IPS-11a (cell line): ENCODE results near the gene CCDC175.

Experiments used
- H3K4me3 ChIP-seq: one replicate; pipeline ENCODE4 v1.5.1; 2013; ENCODE audit warnings: low read depth, low read length, control low read depth

Gene CCDC175

GRCh38 chr14:59541731-59542130 is 34.9 kb downstream of the CCDC175 start:
- H3K4me3 ChIP-seq, result no peak overlapping the region

DNA sequence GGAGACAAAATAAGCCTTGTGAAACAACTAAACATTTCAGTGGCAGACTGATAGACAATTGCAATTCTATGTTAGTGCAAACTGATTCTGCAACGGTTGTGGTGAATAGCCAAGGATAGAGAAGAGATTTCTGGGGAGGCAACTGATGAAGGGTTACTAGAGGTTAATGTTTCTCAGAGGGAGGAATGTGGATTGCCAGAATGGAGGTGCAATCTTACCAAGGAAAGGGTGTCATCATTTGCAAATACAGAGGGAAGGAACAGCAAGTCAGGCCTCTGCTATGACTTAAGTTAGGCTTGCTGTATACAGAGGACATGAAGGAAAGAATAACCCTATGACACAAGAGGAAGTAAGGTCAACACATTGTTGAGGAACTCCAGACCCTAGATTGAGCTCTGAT is 35.8 kb downstream of the CCDC175 start:
- no peak overlapping the region for H3K4me3 ChIP-seq

DNA sequence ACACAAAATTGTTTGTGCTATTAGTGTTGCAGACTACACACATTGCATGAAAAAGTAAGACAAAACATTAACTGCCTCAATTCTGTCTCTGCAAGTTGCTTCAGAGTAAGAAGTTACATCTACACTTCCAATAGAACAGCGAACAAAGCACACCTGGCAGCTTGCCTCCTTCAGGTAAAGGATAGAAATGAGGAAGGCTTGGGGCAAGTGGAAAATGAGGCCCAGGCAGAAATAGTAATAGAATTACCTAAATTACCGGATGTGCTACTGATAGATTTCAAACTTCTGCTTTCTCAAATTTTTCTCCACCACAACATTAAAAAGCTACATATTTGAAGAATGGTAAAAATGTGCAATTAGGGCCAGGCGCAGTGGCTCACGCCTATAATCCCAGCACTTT is 37.7 kb downstream of the CCDC175 start:
- H3K4me3 ChIP-seq, result no peak overlapping the region

DNA sequence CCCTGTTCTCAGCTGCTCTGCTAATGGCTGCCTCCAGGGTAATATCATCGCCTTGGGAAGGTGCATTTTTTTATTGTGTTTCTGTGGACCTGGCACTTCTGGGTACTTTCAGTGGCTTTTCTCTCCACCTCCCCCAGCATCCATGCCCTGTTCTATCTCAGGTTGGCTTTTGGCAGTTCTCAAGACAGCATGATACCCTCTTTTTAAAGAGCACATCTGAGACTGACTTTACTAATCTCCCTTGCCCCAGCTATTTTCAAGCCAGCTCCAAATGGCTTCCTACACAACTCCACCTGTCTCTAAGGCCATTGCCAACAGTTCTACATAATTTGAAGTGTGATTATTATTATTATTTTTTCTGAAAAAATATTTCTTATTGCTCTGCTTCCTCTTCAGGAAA is 39.1 kb downstream of the CCDC175 start:
- H3K4me3 ChIP-seq, result no peak overlapping the region

- no peak overlapping the region for H3K4me3 ChIP-seq
These were observed 42.1 kb downstream of the CCDC175 start for GRCh38 chr14:59534361-59534987.

- no peak overlapping the region for H3K4me3 ChIP-seq
These were observed 44.2 kb downstream of the CCDC175 start for GRCh38 chr14:59532419-59532818.

DNA sequence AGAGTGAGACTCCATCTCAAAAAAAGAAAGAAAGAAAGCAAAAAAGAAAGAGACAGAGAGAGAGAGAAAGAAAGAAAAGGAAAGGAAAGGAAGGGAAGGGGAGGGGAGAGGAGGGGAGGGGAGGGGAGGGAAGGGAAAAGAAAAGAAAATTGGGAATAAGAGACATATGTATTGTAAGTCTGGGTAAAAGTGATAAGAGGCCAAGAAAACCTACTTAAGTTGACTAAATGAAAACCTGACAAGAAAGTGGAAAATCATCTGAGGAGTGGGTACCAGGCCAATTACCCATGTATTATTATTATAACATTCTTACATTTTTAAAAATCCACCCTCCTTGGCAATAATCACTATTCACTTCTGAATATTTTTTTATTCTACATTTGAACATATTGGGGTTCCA is 46.3 kb downstream of the CCDC175 start:
- H3K4me3 ChIP-seq, result no peak overlapping the region

GRCh38 chr14:59529189-59529588 is 47.4 kb downstream of the CCDC175 start:
- no peak overlapping the region for H3K4me3 ChIP-seq

GRCh38 chr14:59520224-59520623 is 56.4 kb downstream of the CCDC175 start:
- H3K4me3 ChIP-seq, result no peak overlapping the region

GRCh38 chr14:59511916-59512575 is 64.6 kb downstream of the CCDC175 start:
- H3K4me3 ChIP-seq, result no peak overlapping the region

DNA sequence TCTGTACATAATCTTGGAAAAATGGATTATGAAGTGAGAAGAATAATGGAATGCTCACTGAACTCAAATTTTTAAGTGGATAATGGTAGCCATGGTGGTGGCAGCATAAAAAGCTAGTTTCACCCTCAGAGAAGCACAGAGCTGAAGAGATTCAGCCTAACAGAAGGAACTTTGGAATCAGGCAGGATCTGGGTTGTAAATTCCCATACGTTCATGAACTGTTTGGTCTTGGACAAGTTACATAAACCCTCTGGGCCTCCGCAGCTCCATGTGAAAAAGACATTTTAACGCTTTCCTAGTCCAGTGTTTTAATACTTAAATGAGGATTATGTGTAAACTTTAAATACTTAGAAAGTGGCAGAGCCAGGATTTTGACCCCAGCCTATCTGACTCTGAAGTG is 65.6 kb downstream of the CCDC175 start:
- H3K4me3 ChIP-seq, result no peak overlapping the region

- H3K4me3 ChIP-seq, result no peak overlapping the region
These were observed 66.6 kb downstream of the CCDC175 start for GRCh38 chr14:59510001-59510400.

- no peak overlapping the region for H3K4me3 ChIP-seq
These were observed 67.5 kb downstream of the CCDC175 start for GRCh38 chr14:59509101-59509500.

DNA sequence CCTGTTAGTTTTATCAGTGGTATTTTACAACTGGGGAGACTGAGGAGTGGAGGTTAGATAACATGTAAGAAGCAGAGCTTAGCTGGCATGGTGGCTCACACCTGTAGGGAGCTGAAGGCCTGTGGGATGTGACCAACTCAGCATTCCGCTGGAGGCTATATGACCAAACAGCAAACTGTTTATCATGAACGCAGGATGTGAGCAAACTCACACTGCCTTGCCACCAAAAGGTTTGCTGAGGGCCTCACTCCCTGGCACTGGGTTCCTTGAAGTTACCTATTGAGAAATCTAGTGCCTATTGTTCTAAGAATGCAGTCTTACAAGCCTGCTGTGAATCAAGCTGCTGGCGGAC is 68.9 kb downstream of the CCDC175 start:
- no peak overlapping the region for H3K4me3 ChIP-seq

DNA sequence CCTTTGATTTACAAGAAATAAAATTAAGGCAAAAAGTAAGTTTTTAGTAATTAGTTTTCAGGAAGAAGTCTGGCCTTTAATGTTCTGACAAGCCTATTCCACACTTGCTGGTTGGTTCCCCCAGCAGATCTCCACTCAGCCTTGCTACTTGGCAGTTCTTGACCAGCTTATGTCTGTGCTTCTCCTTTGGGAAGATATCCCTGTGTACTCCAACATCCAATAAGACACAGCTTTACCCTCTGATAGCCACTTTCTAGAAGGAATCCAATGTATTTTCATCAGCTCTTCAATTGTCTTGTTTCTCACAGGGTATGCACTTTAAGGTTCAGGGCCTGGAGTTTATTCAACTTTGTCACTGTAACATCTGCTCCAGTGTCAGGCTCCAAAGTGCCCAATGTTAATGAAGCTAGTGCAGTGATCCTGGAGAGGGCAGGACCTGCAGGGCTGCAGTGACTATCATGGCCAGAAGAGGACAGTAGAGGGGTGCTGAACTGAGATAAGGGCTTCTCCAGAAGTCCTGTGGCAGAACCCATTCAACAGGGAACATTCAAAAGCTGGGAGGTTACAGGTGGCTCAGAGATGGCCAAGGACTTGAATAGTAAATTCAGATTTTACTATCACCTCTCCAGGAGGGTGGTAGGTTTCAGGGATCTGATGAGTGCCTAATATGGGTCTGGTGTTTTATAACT is 69.4 kb downstream of the CCDC175 start:
- no peak overlapping the region for H3K4me3 ChIP-seq

DNA sequence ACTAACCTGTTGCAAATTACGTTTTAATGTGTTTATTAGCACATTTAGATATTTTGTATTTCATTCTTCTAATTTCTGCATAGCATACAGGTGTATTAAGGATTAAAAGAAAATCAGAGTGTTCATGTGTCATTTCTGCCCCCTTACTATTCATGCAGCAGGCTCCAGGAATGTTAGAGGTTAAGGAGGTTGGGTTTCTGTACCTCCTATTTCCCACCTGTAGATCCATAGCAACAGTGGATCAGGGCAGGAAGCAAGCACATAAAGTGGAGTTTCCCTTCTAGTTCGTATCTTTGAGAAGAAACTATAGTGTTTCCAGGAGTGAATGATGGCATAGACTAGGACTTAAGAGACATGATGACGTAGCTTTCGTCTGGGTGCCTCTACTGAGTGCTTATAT is 73.4 kb downstream of the CCDC175 start:
- no peak overlapping the region for H3K4me3 ChIP-seq

GRCh38 chr14:59500732-59501131 is 75.9 kb downstream of the CCDC175 start:
- no peak overlapping the region for H3K4me3 ChIP-seq

GRCh38 chr14:59492384-59492783 is 84.2 kb downstream of the CCDC175 start:
- no peak overlapping the region for H3K4me3 ChIP-seq

- H3K4me3 ChIP-seq, result no peak overlapping the region
These were observed 85.9 kb downstream of the CCDC175 start for GRCh38 chr14:59490756-59491155.

GRCh38 chr14:59484639-59485175 is 91.9 kb downstream of the CCDC175 start:
- peak overlapping the region; percentile 93 for H3K4me3 ChIP-seq

- peak within 1 kb of the TSS; percentile 93 for H3K4me3 ChIP-seq
These were observed 92.6 kb downstream of the CCDC175 start, which contains the start of the genes JKAMP and L3HYPDH for GRCh38 chr14:59483819-59484638. JKAMP (plus strand) TSS chr14:59484517; CDS start chr14:59484590, 73 bp downstream. L3HYPDH (minus strand) TSS chr14:59484408; CDS start chr14:59484316, 92 bp downstream.
